Colonic mucosa (tissue), 4 donors: Measurements from ENCODE around the gene LDLRAD3. TPM values are rescaled to one million over a fixed set of nuclear protein-coding genes. Genes with fewer than 3 reads are reported as not detected.

ENCODE experiments used
- DNase-seq: peaks from one replicate; pipeline ENCODE4 v3.0.0-alpha.2; 2020
- H3K27ac ChIP-seq: fragments of 200-600 bp; one replicate; pipeline ENCODE4 v1.8.0; 2021
- H3K27me3 ChIP-seq: fragments of 200-600 bp; one replicate; pipeline ENCODE4 v1.8.0; 2021
- H3K36me3 ChIP-seq: fragments of 200-600 bp; one replicate; pipeline ENCODE4 v1.8.0; 2021
- H3K4me1 ChIP-seq: fragments of 200-600 bp; one replicate; pipeline ENCODE4 v1.8.0; 2021; ENCODE audit warnings: mild to moderate bottlenecking
- H3K4me3 ChIP-seq: fragments of 200-600 bp; one replicate; pipeline ENCODE4 v1.8.0; 2021
- H3K9ac ChIP-seq, 2 donors: one replicate each; pipeline ENCODE4 v1.7.0; 2013; ENCODE audit warnings: control low read depth in 2 of 2, low read depth in 2 of 2, low read length in 2 of 2
- H3K9me3 ChIP-seq: fragments of 200-600 bp; one replicate; pipeline ENCODE4 v1.8.0; 2021
- intact Hi-C: fragments of 100-400 bp; cut with DNase I; formaldehyde crosslinking; loops from one replicate; pipeline ENCODE4 v1.14.1; 2022
- total RNA-seq, 2 donors: library from RNA; stranded (reverse); fragmentation: NEBNext Ultra II Directional in 1 of 2; extraction: Animal tissue kit (Norgen Biotek cat#: 25700) in 1 of 2; gene quantifications; one replicate each; pipeline ENCODE4 v1.2.1, GENCODE V29; 2021
- TF ChIP-seq, protein P1 (sequence below): fragments of 200-600 bp; IDR thresholded peaks from one replicate; pipeline ENCODE4 v1.8.0; 2022; ENCODE audit warnings: antibody characterized with exemption, mild to moderate bottlenecking
- donor health status: healthy.
- donor health status: DM: no; HTN: no; CAD: no.
- donor health status: DM: no; HTN: no; CAD: no.

Gene LDLRAD3
- total RNA-seq, 2 donors from 2014 or later, result 1.9 to 2.9 TPM

DNA sequence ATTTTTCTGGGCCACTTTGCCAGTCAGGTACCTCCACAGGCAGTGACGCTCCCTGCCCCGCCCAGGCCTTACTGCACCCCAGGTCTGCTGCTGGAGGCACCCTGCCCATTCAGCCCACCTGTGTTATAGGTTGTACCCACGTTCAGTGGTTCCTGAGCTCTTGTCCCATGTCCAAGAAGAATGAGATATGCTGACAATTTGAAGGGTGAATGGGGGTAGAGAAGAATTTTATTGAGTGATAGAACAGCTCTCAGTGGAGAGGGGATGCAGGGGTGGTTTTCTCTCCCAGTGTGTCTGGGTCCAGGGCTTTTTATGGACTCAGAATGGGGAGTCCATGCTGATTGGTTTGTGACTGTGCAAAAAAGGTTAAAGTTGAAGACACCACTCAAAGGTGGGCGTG is 149.7 kb downstream of the LDLRAD3 start:
- TF ChIP-seq, protein P1, sequence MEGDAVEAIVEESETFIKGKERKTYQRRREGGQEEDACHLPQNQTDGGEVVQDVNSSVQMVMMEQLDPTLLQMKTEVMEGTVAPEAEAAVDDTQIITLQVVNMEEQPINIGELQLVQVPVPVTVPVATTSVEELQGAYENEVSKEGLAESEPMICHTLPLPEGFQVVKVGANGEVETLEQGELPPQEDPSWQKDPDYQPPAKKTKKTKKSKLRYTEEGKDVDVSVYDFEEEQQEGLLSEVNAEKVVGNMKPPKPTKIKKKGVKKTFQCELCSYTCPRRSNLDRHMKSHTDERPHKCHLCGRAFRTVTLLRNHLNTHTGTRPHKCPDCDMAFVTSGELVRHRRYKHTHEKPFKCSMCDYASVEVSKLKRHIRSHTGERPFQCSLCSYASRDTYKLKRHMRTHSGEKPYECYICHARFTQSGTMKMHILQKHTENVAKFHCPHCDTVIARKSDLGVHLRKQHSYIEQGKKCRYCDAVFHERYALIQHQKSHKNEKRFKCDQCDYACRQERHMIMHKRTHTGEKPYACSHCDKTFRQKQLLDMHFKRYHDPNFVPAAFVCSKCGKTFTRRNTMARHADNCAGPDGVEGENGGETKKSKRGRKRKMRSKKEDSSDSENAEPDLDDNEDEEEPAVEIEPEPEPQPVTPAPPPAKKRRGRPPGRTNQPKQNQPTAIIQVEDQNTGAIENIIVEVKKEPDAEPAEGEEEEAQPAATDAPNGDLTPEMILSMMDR, result no peak
- Histone ChIP-seq H3K9ac (no peak overlapping the region), H3K36me3 (no peaks in the 10 kb centered on the region), H3K4me1 (no peaks in the 10 kb centered on the region), H3K27me3 (no peaks in the 10 kb centered on the region), H3K9me3 (no peaks in the 10 kb centered on the region), H3K4me3 (no peak overlapping the region), H3K27ac (no peak overlapping the region)
- no peak for DNase-seq
- intact Hi-C loops, result no loop called here

- no peak overlapping the region for H3K4me3 ChIP-seq
- H3K27me3 ChIP-seq, result no peaks in the 10 kb centered on the region
- H3K4me1 ChIP-seq, result no peaks in the 10 kb centered on the region
- TF ChIP-seq, protein P1, result no peak
- H3K9ac ChIP-seq, result no peak overlapping the region
- H3K36me3 ChIP-seq, result no peaks in the 10 kb centered on the region
- no peak overlapping the region for H3K27ac ChIP-seq
- DNase-seq, result no peak
- no peaks in the 10 kb centered on the region for H3K9me3 ChIP-seq
- intact Hi-C loops, result no loop called here
Measured at GRCh38 chr11:36094164-36094563, 150.3 kb downstream of the LDLRAD3 start.

GRCh38 chr11:36095716-36096115 is 151.9 kb downstream of the LDLRAD3 start:
- DNase-seq, result no peak
- TF ChIP-seq, protein P1, result no peak
- H3K9me3 ChIP-seq, result no peaks in the 10 kb centered on the region
- no peaks in the 10 kb centered on the region for H3K36me3 ChIP-seq
- no peak overlapping the region for H3K9ac ChIP-seq
- H3K4me3 ChIP-seq, result no peak overlapping the region
- no peaks in the 10 kb centered on the region for H3K27me3 ChIP-seq
- no peak overlapping the region for H3K27ac ChIP-seq
- intact Hi-C loops, result no loop called here
- H3K4me1 ChIP-seq, result no peaks in the 10 kb centered on the region

DNA sequence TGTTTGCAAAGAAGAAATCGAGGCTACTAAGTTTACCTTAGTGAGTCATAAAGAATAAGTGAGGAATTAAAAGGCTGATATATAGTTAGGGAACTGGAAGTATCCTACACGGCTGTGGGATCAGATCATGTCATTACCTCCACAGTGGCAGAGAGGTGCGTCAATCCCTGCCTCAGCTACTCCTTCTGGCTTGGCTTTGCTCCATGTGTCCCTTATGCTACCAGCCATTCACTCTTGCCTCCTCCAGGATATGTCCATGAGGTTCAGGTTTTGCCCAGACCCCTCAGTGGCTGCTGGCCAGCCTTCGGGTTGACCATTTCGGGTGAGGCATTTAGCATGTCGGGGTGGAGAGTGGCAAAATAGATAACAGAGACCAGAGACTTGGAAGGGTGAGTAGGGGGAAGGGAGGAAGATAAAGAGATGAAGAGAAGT is 153.4 kb downstream of the LDLRAD3 start:
- Histone ChIP-seq H3K9ac (no peak overlapping the region), H3K36me3 (no peaks in the 10 kb centered on the region), H3K4me3 (no peak overlapping the region), H3K27ac (no peak overlapping the region), H3K27me3 (no peaks in the 10 kb centered on the region), H3K4me1 (no peaks in the 10 kb centered on the region), H3K9me3 (no peaks in the 10 kb centered on the region)
- TF ChIP-seq, protein P1, result no peak
- intact Hi-C loops, result no loop called here
- no peak for DNase-seq

GRCh38 chr11:36098087-36098486 is 154.2 kb downstream of the LDLRAD3 start:
- H3K4me3 ChIP-seq, result no peak overlapping the region

More at GRCh38 chr11:36098087-36098486, 154.2 kb downstream of the LDLRAD3 start:
- DNase-seq, result no peak
- Histone ChIP-seq H3K27me3 (no peaks in the 10 kb centered on the region), H3K36me3 (no peaks in the 10 kb centered on the region), H3K27ac (no peak overlapping the region), H3K4me1 (no peaks in the 10 kb centered on the region), H3K9me3 (no peaks in the 10 kb centered on the region), H3K9ac (no peak overlapping the region)
- intact Hi-C loops, result no loop called here
- TF ChIP-seq, protein P1, result no peak
